ENCODE results near the gene AMPD3.

GRCh38 chr11:10480026-10480425 is 25.0 kb downstream of the AMPD3 start:
- TF ChIP-seq, protein P1, sequence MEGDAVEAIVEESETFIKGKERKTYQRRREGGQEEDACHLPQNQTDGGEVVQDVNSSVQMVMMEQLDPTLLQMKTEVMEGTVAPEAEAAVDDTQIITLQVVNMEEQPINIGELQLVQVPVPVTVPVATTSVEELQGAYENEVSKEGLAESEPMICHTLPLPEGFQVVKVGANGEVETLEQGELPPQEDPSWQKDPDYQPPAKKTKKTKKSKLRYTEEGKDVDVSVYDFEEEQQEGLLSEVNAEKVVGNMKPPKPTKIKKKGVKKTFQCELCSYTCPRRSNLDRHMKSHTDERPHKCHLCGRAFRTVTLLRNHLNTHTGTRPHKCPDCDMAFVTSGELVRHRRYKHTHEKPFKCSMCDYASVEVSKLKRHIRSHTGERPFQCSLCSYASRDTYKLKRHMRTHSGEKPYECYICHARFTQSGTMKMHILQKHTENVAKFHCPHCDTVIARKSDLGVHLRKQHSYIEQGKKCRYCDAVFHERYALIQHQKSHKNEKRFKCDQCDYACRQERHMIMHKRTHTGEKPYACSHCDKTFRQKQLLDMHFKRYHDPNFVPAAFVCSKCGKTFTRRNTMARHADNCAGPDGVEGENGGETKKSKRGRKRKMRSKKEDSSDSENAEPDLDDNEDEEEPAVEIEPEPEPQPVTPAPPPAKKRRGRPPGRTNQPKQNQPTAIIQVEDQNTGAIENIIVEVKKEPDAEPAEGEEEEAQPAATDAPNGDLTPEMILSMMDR (IDR thresholded peaks at IDR 0.05), result no peak
- no peak for TF ChIP-seq RFX5 (IDR thresholded peaks at IDR 0.05; ENCODE audit: low read length)
- TF ChIP-seq JUND (IDR thresholded peaks at IDR 0.05), result no peak
